Measurements from ENCODE around the gene CD101. TPM values are rescaled to one million over a fixed set of nuclear protein-coding genes. Genes with fewer than 3 reads are reported as not detected.

Gene CD101
- total and polyA plus RNA-seq, 4 donors, result 2.0 to 17.8 (median 4.4) TPM

DNA sequence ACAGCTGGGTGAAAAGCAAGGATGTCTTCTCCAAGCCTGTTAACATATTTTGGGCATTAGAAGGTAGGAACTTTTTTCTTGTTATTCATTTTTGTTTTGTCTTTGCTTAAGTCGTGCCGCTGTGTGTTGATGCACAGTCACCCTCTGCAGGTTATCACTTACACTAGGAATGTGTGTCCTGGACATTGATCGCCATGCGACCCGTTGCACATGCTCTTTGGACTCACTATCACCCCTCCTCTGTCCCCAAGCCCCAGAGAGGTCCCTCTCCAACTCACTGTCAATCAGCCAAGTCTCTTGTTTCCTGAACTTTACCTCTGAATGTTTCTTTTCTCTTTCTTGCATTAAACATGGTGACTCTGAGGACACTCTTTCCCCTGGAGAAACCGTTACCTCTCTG, 40.0 kb upstream of the CD101 start:
- H3K36me3 ChIP-seq (ENCODE audit: control insufficient read depth in 4 of 4, insufficient read depth in 4 of 4, low read length in 4 of 4), result peaks cover 0 to 2% (median 0%) of the 10 kb centered on the region in 4 donors

DNA sequence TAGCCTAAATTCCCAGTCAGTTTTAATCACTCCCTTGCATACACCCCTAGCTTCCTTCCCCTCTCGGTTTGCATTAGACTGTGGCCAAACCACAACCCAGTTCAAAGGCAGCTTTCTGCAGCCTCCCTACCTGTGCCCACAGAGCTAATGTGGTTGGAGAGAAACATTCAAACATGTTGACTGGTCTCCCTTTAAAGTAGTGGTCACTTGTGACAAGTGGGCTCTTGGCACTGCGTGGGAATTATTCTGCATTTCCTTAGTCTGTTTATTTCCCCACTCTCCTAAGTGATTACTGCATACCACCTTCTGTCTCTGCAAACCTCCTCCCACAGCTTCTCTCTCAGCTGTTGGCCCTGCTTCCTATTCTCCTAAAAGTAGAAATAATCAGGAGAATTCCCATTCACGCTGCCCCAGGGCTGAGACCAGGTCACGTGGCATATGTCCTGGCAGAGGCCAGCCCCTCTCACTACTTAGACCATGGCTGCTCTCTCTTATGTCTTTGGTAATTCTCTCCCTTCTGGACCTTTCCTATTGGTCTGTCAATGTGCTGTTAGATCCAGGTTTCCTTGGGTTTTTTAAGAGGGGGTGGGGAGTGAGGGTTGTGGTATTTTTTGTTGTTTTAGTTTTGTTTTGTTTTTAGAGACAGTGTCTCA, 38.4 kb upstream of the CD101 start:
- H3K9me3 ChIP-seq (ENCODE audit: control insufficient read depth in 4 of 4, insufficient read depth in 3 of 4, low read length in 3 of 4), result no peaks in the 10 kb centered on the region
- no peak overlapping the region for H3K4me3 ChIP-seq
- no peak for DNase-seq
- no peaks in the 10 kb centered on the region for H3K27me3 ChIP-seq (ENCODE audit: control insufficient read depth in 3 of 3, insufficient read depth in 3 of 3, low read length in 2 of 3)
- H3K27ac ChIP-seq (ENCODE audit: low read depth in 1 of 2, low read length in 1 of 2), result no peak overlapping the region
- peaks cover 2 to 7% (median 6%) of the 10 kb centered on the region in 4 donors for H3K36me3 ChIP-seq (ENCODE audit: control insufficient read depth in 4 of 4, insufficient read depth in 4 of 4, low read length in 4 of 4)
- no peak for ATAC-seq (ENCODE audit: insufficient read depth, low FRiP score)
- TF ChIP-seq, protein P1, sequence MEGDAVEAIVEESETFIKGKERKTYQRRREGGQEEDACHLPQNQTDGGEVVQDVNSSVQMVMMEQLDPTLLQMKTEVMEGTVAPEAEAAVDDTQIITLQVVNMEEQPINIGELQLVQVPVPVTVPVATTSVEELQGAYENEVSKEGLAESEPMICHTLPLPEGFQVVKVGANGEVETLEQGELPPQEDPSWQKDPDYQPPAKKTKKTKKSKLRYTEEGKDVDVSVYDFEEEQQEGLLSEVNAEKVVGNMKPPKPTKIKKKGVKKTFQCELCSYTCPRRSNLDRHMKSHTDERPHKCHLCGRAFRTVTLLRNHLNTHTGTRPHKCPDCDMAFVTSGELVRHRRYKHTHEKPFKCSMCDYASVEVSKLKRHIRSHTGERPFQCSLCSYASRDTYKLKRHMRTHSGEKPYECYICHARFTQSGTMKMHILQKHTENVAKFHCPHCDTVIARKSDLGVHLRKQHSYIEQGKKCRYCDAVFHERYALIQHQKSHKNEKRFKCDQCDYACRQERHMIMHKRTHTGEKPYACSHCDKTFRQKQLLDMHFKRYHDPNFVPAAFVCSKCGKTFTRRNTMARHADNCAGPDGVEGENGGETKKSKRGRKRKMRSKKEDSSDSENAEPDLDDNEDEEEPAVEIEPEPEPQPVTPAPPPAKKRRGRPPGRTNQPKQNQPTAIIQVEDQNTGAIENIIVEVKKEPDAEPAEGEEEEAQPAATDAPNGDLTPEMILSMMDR (IDR thresholded peaks at IDR 0.05; ENCODE audit: control extremely low read depth, extremely low read depth), result no peak
- 18 to 36% methylated on average over 4 of the region's 4 CpGs for WGBS, 2 donors
- peaks cover 0 to 3% (median 0%) of the 10 kb centered on the region in 5 donors for H3K4me1 ChIP-seq (ENCODE audit: control insufficient read depth in 5 of 5, insufficient read depth in 5 of 5, low read length in 5 of 5)
- H3K9ac ChIP-seq (ENCODE audit: insufficient read depth in 1 of 2, low read length in 2 of 2), result no peak overlapping the region

More for the DNA sequence above, 40.0 kb upstream of the CD101 start:
- no peak for DNase-seq
- Histone ChIP-seq H3K4me3 (no peak overlapping the region), H3K27me3 (ENCODE audit: control insufficient read depth in 3 of 3, insufficient read depth in 3 of 3, low read length in 2 of 3) (no peaks in the 10 kb centered on the region), H3K27ac (ENCODE audit: low read depth in 1 of 2, low read length in 1 of 2) (no peak overlapping the region), H3K4me1 (ENCODE audit: control insufficient read depth in 5 of 5, insufficient read depth in 5 of 5, low read length in 5 of 5) (peaks cover 0 to 3% (median 0%) of the 10 kb centered on the region in 5 donors), H3K9ac (ENCODE audit: insufficient read depth in 1 of 2, low read length in 2 of 2) (no peak overlapping the region), H3K9me3 (ENCODE audit: control insufficient read depth in 4 of 4, insufficient read depth in 3 of 4, low read length in 3 of 4) (no peaks in the 10 kb centered on the region)
- no peak for ATAC-seq (ENCODE audit: insufficient read depth, low FRiP score)
- TF ChIP-seq, protein P1 (IDR thresholded peaks at IDR 0.05; ENCODE audit: control extremely low read depth, extremely low read depth), result no peak
- WGBS, 2 donors, result 91 to 97% methylated on average over 6 of the region's 6 CpGs

DNA sequence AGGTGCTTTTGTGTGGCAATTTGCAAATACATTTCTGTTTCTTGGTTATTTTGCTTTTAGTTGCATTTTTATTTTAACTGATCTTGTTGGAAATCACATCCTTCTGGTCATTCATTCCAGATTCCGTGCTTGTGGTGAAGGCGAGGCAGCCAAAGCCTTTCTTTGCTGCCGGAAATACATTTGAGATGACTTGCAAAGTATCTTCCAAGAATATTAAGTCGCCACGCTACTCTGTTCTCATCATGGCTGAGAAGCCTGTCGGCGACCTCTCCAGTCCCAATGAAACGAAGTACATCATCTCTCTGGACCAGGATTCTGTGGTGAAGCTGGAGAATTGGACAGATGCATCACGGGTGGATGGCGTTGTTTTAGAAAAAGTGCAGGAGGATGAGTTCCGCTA, 34.8 kb upstream of the CD101 start:
- Histone ChIP-seq H3K27me3 (ENCODE audit: control insufficient read depth in 3 of 3, insufficient read depth in 3 of 3, low read length in 2 of 3) (no peaks in the 10 kb centered on the region), H3K9ac (ENCODE audit: insufficient read depth in 1 of 2, low read length in 2 of 2) (no peak overlapping the region), H3K27ac (ENCODE audit: low read depth in 1 of 2, low read length in 1 of 2) (no peak overlapping the region), H3K4me1 (ENCODE audit: control insufficient read depth in 5 of 5, insufficient read depth in 5 of 5, low read length in 5 of 5) (peaks cover 0 to 3% (median 0%) of the 10 kb centered on the region in 5 donors), H3K9me3 (ENCODE audit: control insufficient read depth in 4 of 4, insufficient read depth in 3 of 4, low read length in 3 of 4) (no peaks in the 10 kb centered on the region), H3K36me3 (ENCODE audit: control insufficient read depth in 4 of 4, insufficient read depth in 4 of 4, low read length in 4 of 4) (peaks cover 0 to 11% (median 6%) of the 10 kb centered on the region in 4 donors), H3K4me3 (no peak overlapping the region)
- DNase-seq (no peak), ATAC-seq (ENCODE audit: insufficient read depth, low FRiP score) (no peak)
- 95 to 97% methylated on average over 11 of the region's 11 CpGs for WGBS, 2 donors
- TF ChIP-seq, protein P1 (IDR thresholded peaks at IDR 0.05; ENCODE audit: control extremely low read depth, extremely low read depth), result no peak

Measured in lung (tissue), 12 donors.